Measurements from ENCODE around the gene CERS6. TPM values are rescaled to one million over a fixed set of nuclear protein-coding genes. Genes with fewer than 3 reads are reported as not detected.
A peak's percentile ranks its signal among the peaks of the same experiment; 100 is the strongest.
"Not testable (repeated sequence)": the region's sequence is repeated elsewhere in the genome, so short reads cannot be mapped to it uniquely, and the experiment has no call there.

CERS6 gene
- total RNA-seq, 4 donors from 2014 or later, result 45.0 to 61.2 (median 56.4) TPM

DNA sequence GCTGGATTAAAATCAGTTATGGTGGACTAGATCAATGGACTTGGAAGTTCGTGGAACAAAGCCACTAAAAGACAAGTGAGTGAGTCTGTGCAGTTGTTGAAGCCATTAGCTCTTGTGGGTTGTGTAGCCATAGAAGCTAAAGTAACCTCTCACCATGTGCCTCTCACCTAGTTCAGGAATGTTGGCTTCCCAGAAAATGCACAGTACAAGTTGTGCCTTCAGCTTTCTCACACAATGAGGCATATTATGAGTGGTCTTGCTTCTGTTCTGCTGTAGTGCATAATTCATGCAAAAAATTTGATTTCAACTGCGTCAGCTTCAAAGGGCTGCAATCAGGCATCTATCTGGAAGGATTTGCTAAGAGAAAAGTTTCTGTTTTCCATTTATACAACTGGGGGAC lies 26.2 kb downstream of the CERS6 start:
- Histone ChIP-seq H3K4me3 (no peak overlapping the region), H3K4me1 (peaks cover 0 to 53% (median 3%) of the 10 kb centered on the region in 3 donors), H3K27me3 (no peaks in the 10 kb centered on the region), H3K36me3 (no peaks in the 10 kb centered on the region), H3K27ac (no peak overlapping the region), H3K9me3 (no peaks in the 10 kb centered on the region)
- TF ChIP-seq EP300 (IDR thresholded peaks at IDR 0.05), result no peak
- TF ChIP-seq POLR2AphosphoS5 (IDR thresholded peaks at IDR 0.05), result peak; percentile 45
- ATAC-seq, result no peak
- WGBS, 2 donors (ENCODE audit: low coverage in 1 of 2), result 33 to 45% methylated on average over 2 of the region's 2 CpGs

DNA sequence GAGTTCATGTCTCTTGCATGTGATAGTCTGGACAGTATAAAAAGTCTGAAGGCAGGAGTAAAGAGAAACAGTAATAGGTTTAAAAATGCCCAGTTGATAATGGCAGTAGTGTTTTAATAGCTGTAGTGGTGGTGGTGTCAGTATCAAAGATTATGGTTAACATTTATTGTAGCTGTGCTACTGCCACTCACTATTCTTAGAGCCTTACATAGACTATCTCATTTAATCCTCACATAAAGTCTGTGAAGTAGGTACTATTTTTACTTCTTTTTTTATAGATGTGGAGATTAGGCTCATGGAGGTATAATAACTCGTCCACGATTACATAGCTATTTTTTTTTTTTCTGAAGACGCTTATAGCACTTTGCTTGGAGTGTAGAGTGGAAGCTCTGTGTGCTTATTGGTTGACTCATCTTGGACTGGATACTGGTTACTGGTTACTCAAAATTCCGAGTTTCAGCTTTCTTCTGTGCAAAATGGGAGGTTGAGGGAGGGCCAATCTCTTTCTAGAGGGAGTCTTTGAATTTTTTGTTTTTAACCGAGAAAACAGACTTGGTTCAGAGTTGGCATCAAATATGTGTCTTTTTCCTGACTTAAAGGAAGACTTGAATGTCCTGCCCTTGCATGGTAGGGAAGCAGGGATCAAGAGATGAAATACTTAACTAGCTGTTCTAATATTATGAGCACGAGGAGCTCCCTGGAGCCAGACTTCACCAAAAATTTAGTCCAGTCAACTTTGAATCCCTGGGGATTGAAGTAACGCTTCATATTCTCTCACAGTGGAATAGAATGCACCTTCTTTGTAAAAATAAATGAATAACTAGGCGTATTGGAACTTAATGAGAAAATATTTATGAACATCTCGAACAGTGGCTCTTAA lies 27.1 kb downstream of the CERS6 start:
- no peak for TF ChIP-seq EP300 (IDR thresholded peaks at IDR 0.05)
- no peak for TF ChIP-seq POLR2AphosphoS5 (IDR thresholded peaks at IDR 0.05)
- TF ChIP-seq, protein P1, sequence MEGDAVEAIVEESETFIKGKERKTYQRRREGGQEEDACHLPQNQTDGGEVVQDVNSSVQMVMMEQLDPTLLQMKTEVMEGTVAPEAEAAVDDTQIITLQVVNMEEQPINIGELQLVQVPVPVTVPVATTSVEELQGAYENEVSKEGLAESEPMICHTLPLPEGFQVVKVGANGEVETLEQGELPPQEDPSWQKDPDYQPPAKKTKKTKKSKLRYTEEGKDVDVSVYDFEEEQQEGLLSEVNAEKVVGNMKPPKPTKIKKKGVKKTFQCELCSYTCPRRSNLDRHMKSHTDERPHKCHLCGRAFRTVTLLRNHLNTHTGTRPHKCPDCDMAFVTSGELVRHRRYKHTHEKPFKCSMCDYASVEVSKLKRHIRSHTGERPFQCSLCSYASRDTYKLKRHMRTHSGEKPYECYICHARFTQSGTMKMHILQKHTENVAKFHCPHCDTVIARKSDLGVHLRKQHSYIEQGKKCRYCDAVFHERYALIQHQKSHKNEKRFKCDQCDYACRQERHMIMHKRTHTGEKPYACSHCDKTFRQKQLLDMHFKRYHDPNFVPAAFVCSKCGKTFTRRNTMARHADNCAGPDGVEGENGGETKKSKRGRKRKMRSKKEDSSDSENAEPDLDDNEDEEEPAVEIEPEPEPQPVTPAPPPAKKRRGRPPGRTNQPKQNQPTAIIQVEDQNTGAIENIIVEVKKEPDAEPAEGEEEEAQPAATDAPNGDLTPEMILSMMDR (IDR thresholded peaks at IDR 0.05), result no peak
- TF ChIP-seq POLR2A (IDR thresholded peaks at IDR 0.05), result no peak
- H3K36me3 ChIP-seq, result no peaks in the 10 kb centered on the region
- no peak for ATAC-seq
- H3K4me3 ChIP-seq, result no peak overlapping the region
- H3K4me1 ChIP-seq, result peaks cover 0 to 47% (median 3%) of the 10 kb centered on the region in 3 donors
- H3K27ac ChIP-seq, result no peak overlapping the region
- WGBS, 2 donors (ENCODE audit: low coverage in 1 of 2), result 84 to 98% methylated on average over 9 of the region's 9 CpGs
- no peaks in the 10 kb centered on the region for H3K27me3 ChIP-seq
- H3K9me3 ChIP-seq, result no peaks in the 10 kb centered on the region

DNA sequence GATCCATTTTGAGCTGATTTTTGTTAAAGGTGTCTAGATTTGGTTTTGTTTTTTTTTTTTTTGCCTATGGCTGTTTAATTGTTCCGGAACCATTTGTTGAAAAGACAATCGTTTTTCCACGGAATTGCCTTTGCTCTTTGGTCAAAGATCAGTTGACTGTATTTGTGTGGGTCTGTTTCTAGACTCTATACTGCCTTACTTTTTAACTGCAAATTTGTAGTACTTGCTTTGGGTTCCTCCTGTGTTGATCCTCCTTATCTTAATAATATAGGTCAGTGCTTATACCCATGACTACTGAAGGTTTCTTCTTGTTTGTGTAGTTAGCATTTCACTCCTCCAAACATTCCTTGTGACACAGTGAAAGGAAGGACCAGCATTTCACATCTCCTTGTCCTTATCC lies 30.4 kb downstream of the CERS6 start:
- 77 to 93% methylated on average over 3 of the region's 3 CpGs for WGBS, 2 donors (ENCODE audit: low coverage in 1 of 2)
- H3K36me3 ChIP-seq, result no peaks in the 10 kb centered on the region
- ATAC-seq, result no peak
- H3K27ac ChIP-seq, result no peak overlapping the region
- no peak overlapping the region for H3K4me3 ChIP-seq
- no peaks in the 10 kb centered on the region for H3K9me3 ChIP-seq
- H3K27me3 ChIP-seq, result no peaks in the 10 kb centered on the region
- TF ChIP-seq, protein P1 (IDR thresholded peaks at IDR 0.05), result no peak
- no peak for TF ChIP-seq POLR2A (IDR thresholded peaks at IDR 0.05)
- H3K4me1 ChIP-seq, result peaks cover 3 to 51% (median 5%) of the 10 kb centered on the region in 3 donors

DNA sequence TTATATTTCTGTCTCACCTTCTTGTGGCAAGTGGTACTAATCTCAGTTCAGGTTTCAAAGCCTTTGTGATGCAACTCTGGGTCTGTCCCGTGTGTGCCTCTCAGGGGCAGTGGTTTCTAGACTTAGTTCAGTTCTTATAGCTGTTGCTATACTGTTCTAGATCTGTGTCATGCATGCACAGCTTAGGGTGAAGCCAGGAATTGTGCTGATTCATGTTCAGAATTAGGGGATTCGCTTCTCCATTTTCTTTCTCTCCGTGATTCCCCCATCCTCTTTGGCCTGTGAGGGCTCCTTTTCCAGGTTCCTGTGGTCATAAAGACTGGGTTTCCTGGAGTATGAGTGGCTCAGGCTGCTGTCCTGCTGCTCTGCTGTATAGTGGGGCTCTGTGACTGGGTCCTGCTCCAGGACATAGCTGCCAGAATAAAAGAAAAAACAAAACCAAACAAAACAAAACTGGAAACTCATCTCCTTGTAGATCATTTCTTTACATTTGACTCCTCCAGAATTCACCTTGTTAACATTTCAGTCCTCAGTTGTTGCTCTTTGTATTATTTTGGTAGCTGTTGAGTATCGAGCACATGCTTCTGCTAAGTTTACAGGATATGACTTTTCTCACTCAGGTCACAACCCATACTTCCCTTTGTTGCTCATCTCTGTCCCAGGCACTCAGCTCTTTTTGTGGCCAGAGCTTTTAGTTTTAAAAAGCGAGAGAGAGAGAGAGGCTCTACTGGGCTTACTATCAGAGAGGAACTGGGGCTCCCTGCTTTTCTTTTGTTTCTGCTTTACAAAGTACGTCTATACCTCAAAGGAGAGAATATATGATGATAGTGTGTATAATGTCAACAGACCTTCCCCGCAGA lies 34.2 kb downstream of the CERS6 start:
- WGBS, 2 donors (ENCODE audit: low coverage in 1 of 2), result 42 to 54% methylated on average over 5 to 6 of the region's 7 CpGs
- TF ChIP-seq EP300 (IDR thresholded peaks at IDR 0.05), result no peak
- TF ChIP-seq, protein P1 (IDR thresholded peaks at IDR 0.05), result no peak
- no peak for TF ChIP-seq POLR2A (IDR thresholded peaks at IDR 0.05)
- TF ChIP-seq POLR2AphosphoS5 (IDR thresholded peaks at IDR 0.05), result no peak
- no peak for ATAC-seq
- Histone ChIP-seq H3K9me3 (no peaks in the 10 kb centered on the region), H3K27ac (peak overlapping the region in 3 of 4 donors; percentile 13 to 46 (median 28)), H3K4me1 (peaks cover 0 to 24% (median 5%) of the 10 kb centered on the region in 3 donors), H3K27me3 (no peaks in the 10 kb centered on the region), H3K4me3 (no peak overlapping the region), H3K36me3 (no peaks in the 10 kb centered on the region)

DNA sequence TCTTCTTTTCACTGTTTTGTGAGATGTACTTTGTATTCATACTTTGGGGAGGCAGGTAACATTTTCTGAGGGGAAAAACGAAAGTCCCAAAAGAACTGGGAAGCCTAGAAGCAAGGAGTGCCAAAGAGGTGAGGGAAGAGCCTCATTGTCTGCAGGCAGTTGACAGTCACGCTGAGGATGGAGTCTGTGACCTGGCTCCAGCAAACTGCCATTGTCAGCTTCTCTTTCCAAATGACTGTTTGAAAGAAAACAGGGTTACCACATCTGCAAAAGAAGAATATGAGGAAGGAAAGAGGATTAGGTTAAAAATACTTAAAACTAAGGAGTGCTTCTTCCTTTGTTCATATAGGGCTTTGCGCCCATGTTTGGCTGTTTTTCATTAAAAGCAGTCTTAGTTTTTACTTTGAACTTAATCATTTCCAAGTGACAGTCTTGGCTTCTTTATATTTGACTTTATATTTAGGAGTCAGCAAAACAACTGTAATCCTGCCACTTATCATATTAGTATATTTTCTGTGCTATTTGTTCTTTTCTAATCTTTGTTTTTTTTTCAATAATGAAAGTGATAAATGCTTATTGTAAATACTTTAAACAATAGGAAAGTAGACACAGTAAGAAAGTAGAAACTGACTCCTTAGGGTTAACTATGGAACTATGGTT lies 35.0 kb downstream of the CERS6 start:
- 45 to 46% methylated on average over 3 of the region's 3 CpGs for WGBS, 2 donors (ENCODE audit: low coverage in 1 of 2)
- peak overlapping the region in 3 of 4 donors; percentile 13 to 46 (median 28) for H3K27ac ChIP-seq
- H3K4me3 ChIP-seq, result no peak overlapping the region
- H3K27me3 ChIP-seq, result no peaks in the 10 kb centered on the region
- ATAC-seq, result no peak
- no peaks in the 10 kb centered on the region for H3K36me3 ChIP-seq
- H3K4me1 ChIP-seq, result peaks cover 0 to 24% (median 5%) of the 10 kb centered on the region in 3 donors
- TF ChIP-seq, protein P1 (IDR thresholded peaks at IDR 0.05), result no peak
- H3K9me3 ChIP-seq, result no peaks in the 10 kb centered on the region

DNA sequence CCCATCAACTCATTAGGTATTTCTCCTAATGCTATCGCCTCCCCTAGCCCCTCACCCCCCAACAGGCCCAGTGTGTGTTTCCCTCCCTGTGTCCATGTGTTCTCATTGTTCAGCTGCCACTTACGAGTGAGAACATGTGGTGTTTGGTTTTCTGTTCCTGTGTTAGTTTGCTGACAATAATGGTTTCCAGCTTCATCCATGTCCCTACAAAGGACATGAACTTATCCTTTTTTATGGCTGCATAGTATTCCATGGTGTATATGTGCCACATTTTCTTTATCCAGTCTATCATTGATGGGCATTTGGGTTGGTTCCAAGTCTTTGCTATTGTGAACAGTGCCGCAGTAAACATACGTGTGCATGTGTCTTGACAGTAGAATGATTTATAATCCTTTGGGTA lies 35.7 kb downstream of the CERS6 start:
- H3K4me1 ChIP-seq, result peaks cover 0 to 24% (median 5%) of the 10 kb centered on the region in 3 donors
- not testable (repeated sequence) for H3K36me3 ChIP-seq, H3K9me3 ChIP-seq, H3K27ac ChIP-seq, H3K27me3 ChIP-seq, ATAC-seq, H3K4me3 ChIP-seq
- 89 to 91% methylated on average over 3 to 4 of the region's 4 CpGs for WGBS, 2 donors (ENCODE audit: low coverage in 1 of 2)

DNA sequence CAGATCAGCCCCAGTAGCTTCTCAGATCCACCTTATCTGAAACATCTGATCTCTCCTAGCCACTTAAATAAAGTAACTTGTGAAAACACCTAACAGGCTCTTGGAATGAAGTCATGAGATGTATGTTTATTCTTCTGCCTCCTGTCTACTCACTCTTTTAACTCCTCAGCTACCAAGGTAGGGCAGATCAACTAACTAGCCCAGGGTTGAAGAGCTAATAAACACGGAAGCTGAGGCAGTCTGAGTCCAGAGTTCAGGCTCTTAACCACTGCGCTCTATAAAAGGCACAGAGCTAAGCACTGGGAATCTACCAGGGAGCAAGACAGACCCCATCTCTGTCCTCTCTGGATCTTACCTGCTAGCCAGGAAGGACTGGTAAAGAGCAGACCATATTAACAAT lies 37.1 kb downstream of the CERS6 start:
- not testable (repeated sequence) for H3K27ac ChIP-seq, H3K9me3 ChIP-seq, H3K4me3 ChIP-seq, H3K27me3 ChIP-seq, ATAC-seq, H3K36me3 ChIP-seq
- H3K4me1 ChIP-seq, result peaks cover 0 to 24% (median 5%) of the 10 kb centered on the region in 3 donors
- 67% methylated on average over 1 of the region's 2 CpGs; no CpG with 5 or more reads in 1 of the 2 donors for WGBS, 2 donors (ENCODE audit: low coverage in 1 of 2)
